LNCaP clone FGC (cell line): ENCODE data around the gene THRB.

Source experiments
- DNase-seq: peaks from one replicate; pipeline ENCODE4 v3.0.0-alpha.2; 2011; ENCODE audit warnings: low read depth
- H3K4me3 ChIP-seq: 2 replicates; pipeline ENCODE4 v1.5.1; 2011; ENCODE audit warnings: mild to moderate bottlenecking, low read depth, low read length, control low read depth
- CTCF ChIP-seq: IDR thresholded peaks from 2 replicates; pipeline ENCODE4 v1.5.1; 2012; ENCODE audit warnings: mild to moderate bottlenecking; ENCODE audit not compliant: control insufficient read depth, insufficient read depth; ENCODE audit errors: extremely low read depth

Gene THRB

DNA sequence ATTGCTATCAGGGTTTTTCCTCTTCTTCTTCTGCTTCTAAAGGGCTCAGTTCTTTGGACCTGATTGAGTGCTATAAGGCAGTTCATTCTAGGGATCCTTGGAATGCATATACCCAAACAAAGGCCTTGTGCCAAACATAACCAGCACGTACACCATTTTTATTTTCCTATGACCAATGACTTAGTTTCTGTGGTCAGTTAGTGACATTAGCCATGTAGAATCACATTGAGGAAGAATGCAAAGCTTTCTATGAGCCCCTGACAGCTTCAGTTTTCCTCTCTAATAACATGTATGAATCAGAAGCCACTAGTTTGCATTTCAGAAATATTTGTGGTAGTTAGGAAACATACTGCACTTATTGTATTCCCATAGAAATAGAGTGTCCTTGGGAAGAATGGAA lies 240.0 kb downstream of the THRB start:
- TF ChIP-seq CTCF = no peak
- no peak for DNase-seq
- no peak overlapping the region for H3K4me3 ChIP-seq

GRCh38 chr3:24253336-24253735 lies 241.3 kb downstream of the THRB start:
- DNase-seq = no peak
- TF ChIP-seq CTCF = no peak
- H3K4me3 ChIP-seq = no peak overlapping the region

DNA sequence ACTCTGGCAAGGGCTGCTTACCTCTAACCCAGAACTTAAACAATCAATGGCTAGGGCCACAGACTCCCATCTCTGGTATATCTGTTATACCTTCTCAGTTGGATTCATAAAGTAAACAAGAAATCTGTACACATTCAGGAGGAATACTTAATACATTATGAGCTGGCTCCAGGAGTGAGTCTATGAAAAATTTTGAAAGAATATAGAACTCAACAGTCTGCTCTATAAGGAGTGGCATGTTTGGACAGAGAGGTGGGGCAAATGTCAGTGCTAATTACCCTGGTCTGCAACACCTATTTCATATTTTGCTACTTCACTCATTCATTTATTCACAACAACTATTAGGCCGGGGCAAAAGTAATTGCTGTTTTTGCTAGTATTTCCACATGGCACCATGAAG lies 245.1 kb downstream of the THRB start:
- no peak overlapping the region for H3K4me3 ChIP-seq
- no peak for DNase-seq
- TF ChIP-seq CTCF = no peak

DNA sequence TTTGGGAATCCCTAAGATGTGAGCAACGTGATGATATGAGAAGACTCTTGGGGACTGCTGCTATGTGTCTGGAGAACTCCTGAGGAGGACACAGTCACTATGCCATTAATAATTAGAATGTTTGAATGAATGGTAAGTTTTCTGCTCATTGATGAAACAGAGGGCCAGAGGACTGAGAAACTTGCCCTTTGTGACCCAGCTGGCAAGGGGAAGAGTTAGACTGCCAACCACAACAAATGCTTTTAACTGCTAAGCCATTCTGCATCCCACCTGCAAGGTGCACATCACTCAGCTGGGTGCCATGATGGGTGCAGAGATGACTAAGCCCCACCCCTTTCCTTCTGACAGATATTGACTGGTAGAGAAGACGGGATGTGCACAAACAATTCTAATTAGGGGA lies 249.6 kb downstream of the THRB start:
- no peak overlapping the region for H3K4me3 ChIP-seq
- no peak for TF ChIP-seq CTCF
- DNase-seq = no peak

GRCh38 chr3:24244491-24244890 lies 250.2 kb downstream of the THRB start:
- DNase-seq = no peak
- no peak for TF ChIP-seq CTCF
- no peak overlapping the region for H3K4me3 ChIP-seq

- DNase-seq = no peak
- no peak overlapping the region for H3K4me3 ChIP-seq
These were observed 252.5 kb downstream of the THRB start for GRCh38 chr3:24242012-24242698.

More at GRCh38 chr3:24242012-24242698, 252.5 kb downstream of the THRB start:
- no peak for TF ChIP-seq CTCF
